GM21360 (cell line): Measurements from ENCODE around the gene HUWE1.
"Not testable (repeated sequence)": the region's sequence is repeated elsewhere in the genome, so short reads cannot be mapped to it uniquely, and the experiment has no call there.

Experiments
- ATAC-seq: cut with Tn5 transposase; IDR thresholded peaks from one replicate; pipeline ENCODE4 v1.9.1; 2021; ENCODE audit warnings: mild to moderate bottlenecking, moderate library complexity; ENCODE audit not compliant: unreplicated experiment

Gene HUWE1

DNA sequence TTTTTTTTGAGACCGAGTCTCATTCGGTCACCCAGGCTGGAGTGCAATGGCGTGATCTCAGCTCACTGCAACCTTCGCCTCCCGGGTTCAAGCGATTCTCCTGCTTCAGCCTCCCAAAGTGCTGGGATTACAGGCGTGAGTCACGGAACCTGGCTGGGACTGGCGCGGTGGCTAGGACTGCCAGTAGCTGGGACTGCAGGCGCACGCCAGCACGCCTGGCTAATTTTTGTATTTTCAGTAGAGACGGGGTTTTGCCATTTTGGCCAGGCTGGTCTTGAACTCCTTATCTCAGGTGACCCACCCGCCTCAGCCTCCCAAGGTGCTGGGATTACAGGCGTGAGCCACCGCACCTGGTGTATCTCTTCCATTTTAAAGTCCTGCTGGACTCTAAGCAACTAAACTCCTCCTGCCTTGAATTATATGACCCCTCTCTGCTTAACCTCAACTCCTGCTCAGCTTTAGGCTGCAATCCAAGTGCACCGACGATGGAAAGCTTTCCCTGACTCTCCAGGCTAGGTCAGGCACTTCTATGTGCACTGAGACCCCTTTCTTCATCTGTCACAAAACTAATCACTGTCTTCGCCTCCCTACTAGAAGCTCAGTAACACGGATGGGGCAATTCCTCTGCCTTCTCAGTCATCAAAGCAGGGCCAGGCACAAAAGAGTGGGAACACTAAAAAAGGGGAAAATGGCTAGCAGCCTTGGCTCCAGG, 155.1 kb downstream of the HUWE1 start:
- ATAC-seq: not testable (repeated sequence)

DNA sequence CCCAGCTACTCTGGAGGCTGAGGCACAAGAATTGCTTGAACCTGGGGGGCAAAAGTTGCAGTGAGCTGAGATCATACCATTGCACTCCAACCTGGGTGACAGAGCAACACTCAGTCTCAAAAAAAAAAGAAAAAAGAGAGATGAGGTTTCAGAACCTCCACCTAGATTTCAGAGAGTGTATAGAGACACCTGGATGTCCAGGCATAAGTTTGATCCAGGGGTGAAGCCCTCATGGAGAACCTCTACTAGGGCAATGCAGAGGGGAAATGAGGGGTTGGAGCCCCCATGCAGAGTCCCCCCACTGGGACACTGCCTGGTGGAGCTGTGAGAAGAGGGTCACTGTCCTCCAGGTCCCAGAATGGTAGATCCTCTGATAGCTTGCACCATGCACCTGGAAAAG, 159.5 kb downstream of the HUWE1 start:
- no peak for ATAC-seq

DNA sequence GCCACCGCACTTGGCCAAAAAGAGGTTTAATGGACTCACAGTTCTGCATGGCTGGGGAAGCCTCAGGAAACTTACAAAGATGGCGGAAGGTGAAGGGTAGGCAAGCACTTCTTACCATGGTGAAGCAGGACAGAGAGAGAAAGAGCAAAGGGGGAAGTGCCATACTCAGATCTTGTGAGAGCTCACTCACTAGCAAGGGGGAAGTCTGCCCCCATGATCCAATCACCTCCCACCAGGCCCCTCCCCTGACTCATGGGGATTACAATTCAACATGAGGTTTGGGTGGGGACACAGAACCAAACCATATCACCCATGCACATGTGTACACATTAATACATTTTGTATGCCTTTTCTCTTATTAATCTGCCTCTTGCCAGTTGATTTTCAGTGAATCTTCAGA, 175.2 kb downstream of the HUWE1 start:
- no peak for ATAC-seq

DNA sequence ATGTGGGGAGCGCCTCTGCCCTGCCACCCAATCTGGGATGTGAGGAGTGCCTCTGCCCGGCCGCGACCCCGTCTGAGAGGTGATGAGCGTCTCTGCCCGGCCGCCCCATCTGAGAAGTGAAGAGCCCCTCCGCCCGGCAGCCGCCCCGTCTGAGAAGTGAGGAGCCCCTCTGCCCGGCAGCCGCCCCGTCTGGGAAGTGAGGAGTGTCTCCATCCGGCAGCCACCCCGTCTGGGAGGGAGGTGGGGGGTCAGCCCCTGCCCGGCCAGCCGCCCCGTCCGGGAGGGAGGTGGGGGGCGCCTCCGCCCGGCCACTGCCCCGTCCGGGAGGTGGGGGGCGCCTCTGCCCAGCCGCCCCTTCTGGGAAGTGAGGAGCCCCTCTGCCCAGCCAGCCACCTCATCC, 182.5 kb downstream of the HUWE1 start:
- ATAC-seq: not testable (repeated sequence)

DNA sequence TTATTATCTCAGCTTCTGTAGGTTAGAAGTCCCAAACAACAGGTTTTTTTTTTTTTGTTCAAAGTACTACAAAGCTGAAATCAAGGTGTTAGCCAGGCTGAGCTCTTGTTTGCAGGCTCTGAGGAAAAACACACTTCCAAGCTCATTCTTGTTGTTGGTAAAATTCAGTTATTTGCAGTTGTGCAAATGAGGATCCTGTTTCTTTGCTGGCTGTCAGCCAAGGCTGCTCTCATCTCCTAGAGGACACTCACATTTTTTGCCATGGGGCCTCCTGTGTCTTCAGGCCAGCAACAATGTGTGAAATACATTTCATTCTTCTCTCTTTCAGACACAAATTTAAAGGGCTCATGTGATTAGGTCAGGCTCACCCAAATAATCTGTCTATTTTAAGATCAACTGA, 192.1 kb downstream of the HUWE1 start:
- ATAC-seq: no peak

DNA sequence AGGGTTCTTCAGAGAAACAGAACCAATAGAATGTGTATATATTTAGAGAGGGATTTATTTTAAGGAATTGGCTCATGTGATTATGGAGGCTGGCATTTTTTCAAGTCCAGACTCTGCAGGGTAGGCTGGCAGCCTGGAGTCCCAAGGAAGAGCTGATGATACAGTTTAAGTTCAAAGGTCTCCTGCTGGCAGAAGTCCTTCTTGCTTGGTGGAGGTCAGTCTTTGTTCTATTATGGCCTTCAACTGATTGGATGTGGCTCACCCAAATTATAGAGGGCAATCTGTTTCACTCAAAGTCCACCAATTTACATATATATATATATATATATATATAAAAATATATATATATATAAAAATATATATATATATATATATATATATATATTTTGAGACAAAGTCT, 200.2 kb downstream of the HUWE1 start:
- no peak for ATAC-seq

DNA sequence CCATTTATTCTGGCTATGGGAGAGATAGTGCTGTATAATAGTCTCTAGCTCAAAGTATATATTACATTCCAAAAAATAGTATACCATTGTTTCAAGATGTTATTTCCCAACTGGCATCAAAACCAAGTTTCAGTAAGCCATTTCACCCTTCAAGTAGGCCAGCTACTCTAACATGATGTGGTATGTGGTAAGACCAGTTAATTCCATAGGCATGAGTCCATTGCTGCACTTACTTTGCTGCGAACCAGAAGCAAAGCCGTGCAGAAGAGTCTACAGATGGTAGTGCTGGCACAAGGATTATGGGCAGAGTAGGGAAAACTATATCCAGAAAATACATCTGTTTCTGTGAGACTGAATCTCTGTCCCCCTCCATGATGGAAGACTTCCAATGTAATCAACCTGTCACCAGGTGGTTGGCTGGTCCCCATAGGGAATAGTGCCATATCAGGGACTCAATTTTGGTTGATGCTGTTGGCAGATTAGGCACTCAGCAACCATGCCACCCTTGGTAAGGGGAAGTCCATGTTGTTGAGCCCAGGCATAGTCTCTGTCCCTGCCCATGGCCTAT, 202.6 kb downstream of the HUWE1 start:
- no peak for ATAC-seq

DNA sequence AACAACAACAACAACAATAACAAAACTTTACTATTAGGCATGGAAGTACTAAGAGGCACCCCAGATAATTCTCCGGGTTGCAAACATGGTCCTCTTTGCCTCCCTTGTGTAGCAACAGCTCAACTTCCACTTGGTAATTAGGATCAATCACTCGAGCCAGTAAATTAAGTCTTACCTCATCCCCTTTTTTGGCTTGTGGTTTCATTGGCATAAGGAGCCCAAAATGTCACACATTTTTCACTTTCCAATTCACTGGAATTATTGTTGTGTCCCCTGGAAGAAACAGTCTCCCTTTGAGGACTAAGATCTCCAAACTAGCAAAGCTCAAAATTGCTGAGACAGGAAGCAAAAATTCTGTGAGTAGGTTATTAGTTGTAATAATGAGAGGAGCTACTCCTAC, 203.1 kb downstream of the HUWE1 start:
- ATAC-seq: no peak
